SU-DHL-6 (cell line): ENCODE measurements around the gene MBOAT1.

ENCODE experiments used
- H2AFZ ChIP-seq: fragments of 200-600 bp; sonication (generic); 2 replicates; pipeline ENCODE4 v1.6.1; 2014; ENCODE audit warnings: low read depth, mild to moderate bottlenecking, moderate library complexity, mixed read lengths, antibody characterized with exemption, low read length; ENCODE audit not compliant: severe bottlenecking
- H3F3A ChIP-seq: fragments of 200-600 bp; shearing (Covaris generic); 2 replicates; pipeline ENCODE4 v1.6.0; 2016; ENCODE audit warnings: antibody characterized with exemption, mild to moderate bottlenecking; ENCODE audit not compliant: insufficient read depth
- H3K27ac ChIP-seq: fragments of 200-600 bp; sonication (generic); 2 replicates; pipeline ENCODE4 v1.5.1; 2016; ENCODE audit warnings: low read depth, mild to moderate bottlenecking, low read length, moderate library complexity, mixed read lengths
- H3K27me3 ChIP-seq: fragments of 200-600 bp; sonication (generic), shearing (Covaris generic); 2 replicates; pipeline ENCODE4 v1.6.0; 2014; ENCODE audit warnings: mild to moderate bottlenecking, low read length
- H3K36me3 ChIP-seq: fragments of 200-600 bp; sonication (generic); 2 replicates; pipeline ENCODE4 v1.6.1; 2014; ENCODE audit warnings: mild to moderate bottlenecking, low read length, mixed read lengths
- H3K4me2 ChIP-seq: fragments of 300-600, 200-600 bp; shearing (Covaris generic), sonication (generic); 2 replicates; pipeline ENCODE4 v1.6.0; 2014; ENCODE audit warnings: low read length, low read depth, mild to moderate bottlenecking; ENCODE audit not compliant: poor library complexity, severe bottlenecking
- H3K4me3 ChIP-seq: fragments of 200-600 bp; sonication (generic); 2 replicates; pipeline ENCODE4 v1.5.1; 2014; ENCODE audit warnings: antibody characterized with exemption, low read length, mild to moderate bottlenecking, mixed read lengths; ENCODE audit not compliant: insufficient read depth, poor library complexity, severe bottlenecking
- H3K79me2 ChIP-seq: fragments of 200-600 bp; sonication (generic); 2 replicates; pipeline ENCODE4 v1.6.1; 2014; ENCODE audit warnings: mild to moderate bottlenecking, low read length, moderate library complexity; ENCODE audit not compliant: insufficient read depth
- H3K9ac ChIP-seq: fragments of 200-600 bp; sonication (generic); 2 replicates; pipeline ENCODE4 v1.7.0; 2014; ENCODE audit warnings: mild to moderate bottlenecking, low read length
- H3K9me2 ChIP-seq: fragments of 200-600 bp; sonication (generic); replicated peaks from 2 replicates; pipeline ENCODE4 v1.6.1; 2014; ENCODE audit warnings: low read length; ENCODE audit not compliant: insufficient read depth
- H3K9me3 ChIP-seq: fragments of 200-600 bp; sonication (generic); 2 replicates; pipeline ENCODE4 v1.6.1; 2014; ENCODE audit warnings: low read length, mixed read lengths; ENCODE audit not compliant: insufficient read depth
- H4K20me1 ChIP-seq: fragments of 200-600 bp; sonication (generic); 2 replicates; pipeline ENCODE4 v1.6.1; 2014; ENCODE audit warnings: low read depth, mild to moderate bottlenecking, antibody characterized with exemption, low read length, moderate library complexity, mixed read lengths
- EZH2phosphoT487 ChIP-seq: fragments of 200-600 bp; sonication (generic), shearing (Covaris generic); conservative IDR thresholded peaks from 2 replicates; pipeline ENCODE4 v1.6.1; 2018; ENCODE audit warnings: mild to moderate bottlenecking, antibody characterized with exemption, low read length, moderate library complexity, mixed read lengths
- TF ChIP-seq, protein P1 (sequence below): fragments of 200-600 bp; sonication (generic); IDR thresholded peaks from one replicate; pipeline ENCODE4 v1.5.1; 2017; ENCODE audit warnings: antibody characterized with exemption, mild to moderate bottlenecking, low read length, moderate library complexity; ENCODE audit not compliant: insufficient read depth, poor library complexity, severe bottlenecking

MBOAT1 gene

GRCh38 chr6:20055916-20056315 lies 156.4 kb downstream of the MBOAT1 start:
- TF ChIP-seq, protein P1, sequence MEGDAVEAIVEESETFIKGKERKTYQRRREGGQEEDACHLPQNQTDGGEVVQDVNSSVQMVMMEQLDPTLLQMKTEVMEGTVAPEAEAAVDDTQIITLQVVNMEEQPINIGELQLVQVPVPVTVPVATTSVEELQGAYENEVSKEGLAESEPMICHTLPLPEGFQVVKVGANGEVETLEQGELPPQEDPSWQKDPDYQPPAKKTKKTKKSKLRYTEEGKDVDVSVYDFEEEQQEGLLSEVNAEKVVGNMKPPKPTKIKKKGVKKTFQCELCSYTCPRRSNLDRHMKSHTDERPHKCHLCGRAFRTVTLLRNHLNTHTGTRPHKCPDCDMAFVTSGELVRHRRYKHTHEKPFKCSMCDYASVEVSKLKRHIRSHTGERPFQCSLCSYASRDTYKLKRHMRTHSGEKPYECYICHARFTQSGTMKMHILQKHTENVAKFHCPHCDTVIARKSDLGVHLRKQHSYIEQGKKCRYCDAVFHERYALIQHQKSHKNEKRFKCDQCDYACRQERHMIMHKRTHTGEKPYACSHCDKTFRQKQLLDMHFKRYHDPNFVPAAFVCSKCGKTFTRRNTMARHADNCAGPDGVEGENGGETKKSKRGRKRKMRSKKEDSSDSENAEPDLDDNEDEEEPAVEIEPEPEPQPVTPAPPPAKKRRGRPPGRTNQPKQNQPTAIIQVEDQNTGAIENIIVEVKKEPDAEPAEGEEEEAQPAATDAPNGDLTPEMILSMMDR: no peak
- TF ChIP-seq EZH2phosphoT487: no peak
- no peak overlapping the region for H3K4me2 ChIP-seq
- no peaks in the 10 kb centered on the region for H3K27me3 ChIP-seq
- H3K9ac ChIP-seq: no peak overlapping the region
- H2AFZ ChIP-seq: no peak overlapping the region
- no peaks in the 10 kb centered on the region for H3K9me2 ChIP-seq
- H4K20me1 ChIP-seq: no peaks in the 10 kb centered on the region
- H3K79me2 ChIP-seq: no peaks in the 10 kb centered on the region
- no peaks in the 10 kb centered on the region for H3K9me3 ChIP-seq
- H3K27ac ChIP-seq: no peak overlapping the region
- H3F3A ChIP-seq: no peaks in the 10 kb centered on the region
- H3K36me3 ChIP-seq: no peaks in the 10 kb centered on the region
- no peak overlapping the region for H3K4me3 ChIP-seq
